AG08396 (cell line): Measurements from ENCODE around the gene GPC6.

Experiments
- DNase-seq: peaks from one replicate; pipeline ENCODE4 v3.0.0; 2012; ENCODE audit warnings: low spot score, mixed read lengths

Gene GPC6

GRCh38 chr13:93603043-93603442 is 376.4 kb downstream of the GPC6 start:
- DNase-seq = peak; percentile 22

- DNase-seq = no peak
Observed at GRCh38 chr13:93614776-93615175, 388.2 kb downstream of the GPC6 start.

GRCh38 chr13:93620181-93620765 is 393.7 kb downstream of the GPC6 start:
- no peak for DNase-seq

GRCh38 chr13:93621051-93621450 is 394.4 kb downstream of the GPC6 start:
- DNase-seq = no peak

GRCh38 chr13:93621966-93622365 is 395.4 kb downstream of the GPC6 start:
- DNase-seq = no peak

- no peak for DNase-seq
Observed at GRCh38 chr13:93624311-93624777, 397.7 kb downstream of the GPC6 start.

- DNase-seq = no peak
Observed at GRCh38 chr13:93625536-93625935, 398.9 kb downstream of the GPC6 start.

GRCh38 chr13:93628136-93628797 is 401.7 kb downstream of the GPC6 start:
- DNase-seq = no peak

GRCh38 chr13:93635616-93636032 is 409.0 kb downstream of the GPC6 start:
- DNase-seq = peak; percentile 10

GRCh38 chr13:93637852-93638251 is 411.2 kb downstream of the GPC6 start:
- no peak for DNase-seq

- no peak for DNase-seq
Observed at GRCh38 chr13:93640452-93640851, 413.8 kb downstream of the GPC6 start.

- no peak for DNase-seq
Observed at GRCh38 chr13:93646245-93646644, 419.6 kb downstream of the GPC6 start.

- no peak for DNase-seq
Observed at GRCh38 chr13:93649496-93649895, 422.9 kb downstream of the GPC6 start.

- no peak for DNase-seq
Observed at GRCh38 chr13:93653776-93654175, 427.2 kb downstream of the GPC6 start.

GRCh38 chr13:93655154-93655553 is 428.5 kb downstream of the GPC6 start:
- no peak for DNase-seq

GRCh38 chr13:93660391-93661063 is 433.9 kb downstream of the GPC6 start:
- no peak for DNase-seq

GRCh38 chr13:93670866-93671265 is 444.3 kb downstream of the GPC6 start:
- no peak for DNase-seq

GRCh38 chr13:93672996-93673395 is 446.4 kb downstream of the GPC6 start:
- DNase-seq = no peak

- DNase-seq = no peak
Observed at GRCh38 chr13:93673885-93674284, 447.3 kb downstream of the GPC6 start.

GRCh38 chr13:93674337-93674755 is 447.7 kb downstream of the GPC6 start:
- no peak for DNase-seq

GRCh38 chr13:93680329-93680728 is 453.7 kb downstream of the GPC6 start:
- DNase-seq = no peak

- DNase-seq = no peak
Observed at GRCh38 chr13:93685900-93686299, 459.3 kb downstream of the GPC6 start.

GRCh38 chr13:93686399-93686798 is 459.8 kb downstream of the GPC6 start:
- no peak for DNase-seq
